GM18873 (cell line): ENCODE measurements around the gene ZC2HC1B.

ENCODE experiments used
- ATAC-seq: cut with Tn5 transposase; IDR thresholded peaks from one replicate; pipeline ENCODE4 v1.9.1; 2021; ENCODE audit warnings: mild to moderate bottlenecking, moderate library complexity, moderate number of reproducible peaks; ENCODE audit not compliant: unreplicated experiment, low FRiP score

The ZC2HC1B gene

GRCh38 chr6:143928853-143929252 is 64.6 kb downstream of the ZC2HC1B start:
- ATAC-seq = no peak

GRCh38 chr6:143929975-143930374 is 65.7 kb downstream of the ZC2HC1B start:
- ATAC-seq = no peak

- ATAC-seq = no peak
Observed at GRCh38 chr6:143934331-143934730, 70.1 kb downstream of the ZC2HC1B start.

GRCh38 chr6:143934867-143935266 is 70.6 kb downstream of the ZC2HC1B start:
- ATAC-seq = no peak

- ATAC-seq = no peak
Observed at GRCh38 chr6:143936347-143936746, 72.1 kb downstream of the ZC2HC1B start.

- no peak for ATAC-seq
Observed at GRCh38 chr6:143936778-143937667, 72.7 kb downstream of the ZC2HC1B start.

GRCh38 chr6:143937668-143937970 is 73.3 kb downstream of the ZC2HC1B start:
- ATAC-seq = no peak

- no peak for ATAC-seq
Observed at GRCh38 chr6:143939364-143939763, 75.1 kb downstream of the ZC2HC1B start.

GRCh38 chr6:143940011-143940597 is 75.8 kb downstream of the ZC2HC1B start:
- peak; percentile 87 for ATAC-seq

- ATAC-seq = peak; percentile 44
Observed at GRCh38 chr6:143941852-143942627, 77.8 kb downstream of the ZC2HC1B start.

- no peak for ATAC-seq
Observed at GRCh38 chr6:143948208-143948607, 83.9 kb downstream of the ZC2HC1B start.

GRCh38 chr6:143949535-143949934 is 85.3 kb downstream of the ZC2HC1B start:
- no peak for ATAC-seq

GRCh38 chr6:143949962-143950361 is 85.7 kb downstream of the ZC2HC1B start:
- no peak for ATAC-seq

- ATAC-seq = no peak
Observed at GRCh38 chr6:143950875-143951274, 86.6 kb downstream of the ZC2HC1B start.

GRCh38 chr6:143952060-143952778 is 87.9 kb downstream of the ZC2HC1B start:
- no peak for ATAC-seq

GRCh38 chr6:143952947-143953701 is 88.8 kb downstream of the ZC2HC1B start:
- no peak for ATAC-seq

GRCh38 chr6:143953922-143954321 is 89.6 kb downstream of the ZC2HC1B start:
- ATAC-seq = no peak

GRCh38 chr6:143955971-143956370 is 91.7 kb downstream of the ZC2HC1B start:
- no peak for ATAC-seq

GRCh38 chr6:143957679-143958274 is 93.5 kb downstream of the ZC2HC1B start:
- ATAC-seq = no peak
